Keratinocyte (primary cell): Measurements from ENCODE around the gene DENND4B.

Experiments
- EZH2 ChIP-seq: IDR thresholded peaks from one replicate; pipeline ENCODE4 v1.6.1; 2012; ENCODE audit warnings: inconsistent platforms, mild to moderate bottlenecking, low read length, moderate library complexity
- TF ChIP-seq, protein P1 (sequence below), 3 experiments: IDR thresholded peaks in 1 of 3; conservative IDR thresholded peaks in 1 of 3; optimal IDR thresholded peaks in 1 of 3; 2 replicates in 2 of 3; 3 replicates in 1 of 3; pipeline versions ENCODE3 to v1.5.1; 2011; ENCODE audit warnings: low read length in 3 of 3, mild to moderate bottlenecking in 3 of 3, moderate library complexity in 2 of 3, control low read depth in 1 of 3, inconsistent platforms in 1 of 3; ENCODE audit not compliant: insufficient read depth in 2 of 3; ENCODE audit errors: extremely low read depth in 1 of 3

DNA sequence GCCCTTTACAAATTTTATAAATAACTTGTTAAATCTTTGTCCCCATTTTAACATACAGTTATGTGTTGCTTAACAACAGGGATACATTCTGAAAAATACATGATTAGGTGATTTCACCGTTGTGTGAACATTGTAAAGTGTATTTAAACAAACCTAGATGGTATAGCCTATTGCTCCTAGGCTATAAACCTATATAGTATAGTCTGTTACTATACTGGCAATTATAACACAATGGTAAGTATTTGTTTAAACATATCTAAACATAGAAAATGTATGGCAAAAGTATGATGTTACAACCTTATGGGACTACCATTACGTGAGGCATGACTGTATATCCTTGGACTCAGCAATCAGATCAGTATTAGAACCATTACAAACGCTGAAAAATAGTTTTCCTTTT lies 60.4 kb downstream of the DENND4B start:
- TF ChIP-seq, protein P1, sequence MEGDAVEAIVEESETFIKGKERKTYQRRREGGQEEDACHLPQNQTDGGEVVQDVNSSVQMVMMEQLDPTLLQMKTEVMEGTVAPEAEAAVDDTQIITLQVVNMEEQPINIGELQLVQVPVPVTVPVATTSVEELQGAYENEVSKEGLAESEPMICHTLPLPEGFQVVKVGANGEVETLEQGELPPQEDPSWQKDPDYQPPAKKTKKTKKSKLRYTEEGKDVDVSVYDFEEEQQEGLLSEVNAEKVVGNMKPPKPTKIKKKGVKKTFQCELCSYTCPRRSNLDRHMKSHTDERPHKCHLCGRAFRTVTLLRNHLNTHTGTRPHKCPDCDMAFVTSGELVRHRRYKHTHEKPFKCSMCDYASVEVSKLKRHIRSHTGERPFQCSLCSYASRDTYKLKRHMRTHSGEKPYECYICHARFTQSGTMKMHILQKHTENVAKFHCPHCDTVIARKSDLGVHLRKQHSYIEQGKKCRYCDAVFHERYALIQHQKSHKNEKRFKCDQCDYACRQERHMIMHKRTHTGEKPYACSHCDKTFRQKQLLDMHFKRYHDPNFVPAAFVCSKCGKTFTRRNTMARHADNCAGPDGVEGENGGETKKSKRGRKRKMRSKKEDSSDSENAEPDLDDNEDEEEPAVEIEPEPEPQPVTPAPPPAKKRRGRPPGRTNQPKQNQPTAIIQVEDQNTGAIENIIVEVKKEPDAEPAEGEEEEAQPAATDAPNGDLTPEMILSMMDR (optimal IDR thresholded peaks at IDR 0.05 in 1 of 3, IDR thresholded peaks at IDR 0.05 in 1 of 3, conservative IDR thresholded peaks at IDR 0.05 in 1 of 3; ENCODE audit: extremely low read depth in 1 of 3, insufficient read depth in 2 of 3, low read length in 3 of 3): no peak
- no peak for TF ChIP-seq EZH2
